ENCODE data around the gene RPL28.
A peak's percentile ranks its signal among the peaks of the same experiment; 100 is the strongest.

Gene RPL28

GRCh38 chr19:55368106-55368505 lies 17.6 kb upstream of the RPL28 start:
- Histone ChIP-seq H3K9ac (ENCODE audit: low read length) (no peak overlapping the region), H3K4me1 (ENCODE audit: control insufficient read depth, insufficient read depth, low read length) (peaks cover 29% of the 10 kb centered on the region), H3K27ac (ENCODE audit: low read depth, low read length) (no peak overlapping the region), H3K36me3 (ENCODE audit: control insufficient read depth, insufficient read depth, low read length) (no peaks in the 10 kb centered on the region), H3K9me3 (ENCODE audit: control insufficient read depth, insufficient read depth, low read depth, low read length) (no peaks in the 10 kb centered on the region), H3K27me3 (ENCODE audit: control insufficient read depth, insufficient read depth, low read length) (peaks cover 44% of the 10 kb centered on the region), H3K4me3 (ENCODE audit: low read depth, low read length) (no peak overlapping the region)

DNA sequence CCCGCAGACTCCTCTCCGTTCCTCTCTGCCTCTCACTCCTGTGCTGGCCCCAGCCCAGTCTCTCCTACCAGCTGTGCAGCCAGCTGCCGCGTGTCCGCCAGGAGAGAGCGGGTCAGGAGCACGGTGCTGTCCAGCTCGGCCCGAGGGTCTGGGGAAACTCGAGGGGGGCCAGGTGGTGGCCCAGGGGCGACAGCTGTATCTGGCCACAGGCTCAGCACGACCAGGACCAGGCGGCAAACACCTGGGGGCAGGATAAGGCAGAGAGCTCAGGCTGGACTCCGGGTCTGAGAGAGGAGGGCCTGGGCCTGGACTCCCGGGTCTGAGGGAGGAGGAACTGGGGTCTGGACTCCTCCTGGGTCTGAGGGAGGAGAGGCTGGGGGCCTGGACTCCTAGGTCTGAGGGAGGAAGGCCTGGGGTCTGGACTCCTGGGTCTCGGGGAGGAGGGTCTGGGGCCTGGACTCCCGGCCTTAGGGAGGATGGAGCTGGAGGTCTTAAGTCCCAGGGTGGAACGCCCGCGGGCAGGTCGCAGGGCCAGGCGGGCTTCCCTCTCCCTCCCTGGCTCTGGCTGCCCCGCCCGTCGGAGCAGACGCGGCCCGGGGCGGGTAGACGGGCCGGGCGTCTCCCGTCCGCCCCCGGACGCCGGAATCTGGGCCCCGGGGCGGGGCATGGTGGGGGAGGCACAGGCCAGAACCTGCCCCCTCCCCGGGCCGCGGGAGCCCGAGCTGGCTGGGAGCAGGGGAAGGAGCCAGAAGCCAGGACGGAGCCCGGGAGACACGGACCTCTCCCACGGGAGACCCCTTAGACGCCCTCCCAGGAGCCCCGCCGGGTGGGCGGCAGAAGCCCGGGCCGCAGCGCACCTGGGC lies 16.8 kb upstream of the RPL28 start:
- Histone ChIP-seq H3K9me3 (ENCODE audit: control insufficient read depth, insufficient read depth, low read depth, low read length) (no peaks in the 10 kb centered on the region), H3K4me3 (ENCODE audit: low read depth, low read length) (peak overlapping the region; percentile 54), H3K4me1 (ENCODE audit: control insufficient read depth, insufficient read depth, low read length) (peaks cover 33% of the 10 kb centered on the region), H3K36me3 (ENCODE audit: control insufficient read depth, insufficient read depth, low read length) (no peaks in the 10 kb centered on the region), H3K9ac (ENCODE audit: low read length) (no peak overlapping the region), H3K27me3 (ENCODE audit: control insufficient read depth, insufficient read depth, low read length) (peaks cover 44% of the 10 kb centered on the region), H3K27ac (ENCODE audit: low read depth, low read length) (no peak overlapping the region)

GRCh38 chr19:55369653-55370304 lies 16.0 kb upstream of the RPL28 start:
- Histone ChIP-seq H3K4me3 (ENCODE audit: low read depth, low read length) (peak overlapping the region; percentile 71), H3K9ac (ENCODE audit: low read length) (peak overlapping the region; percentile 32), H3K27me3 (ENCODE audit: control insufficient read depth, insufficient read depth, low read length) (peaks cover 44% of the 10 kb centered on the region), H3K36me3 (ENCODE audit: control insufficient read depth, insufficient read depth, low read length) (no peaks in the 10 kb centered on the region), H3K4me1 (ENCODE audit: control insufficient read depth, insufficient read depth, low read length) (peaks cover 36% of the 10 kb centered on the region), H3K9me3 (ENCODE audit: control insufficient read depth, insufficient read depth, low read depth, low read length) (no peaks in the 10 kb centered on the region), H3K27ac (ENCODE audit: low read depth, low read length) (no peak overlapping the region)

DNA sequence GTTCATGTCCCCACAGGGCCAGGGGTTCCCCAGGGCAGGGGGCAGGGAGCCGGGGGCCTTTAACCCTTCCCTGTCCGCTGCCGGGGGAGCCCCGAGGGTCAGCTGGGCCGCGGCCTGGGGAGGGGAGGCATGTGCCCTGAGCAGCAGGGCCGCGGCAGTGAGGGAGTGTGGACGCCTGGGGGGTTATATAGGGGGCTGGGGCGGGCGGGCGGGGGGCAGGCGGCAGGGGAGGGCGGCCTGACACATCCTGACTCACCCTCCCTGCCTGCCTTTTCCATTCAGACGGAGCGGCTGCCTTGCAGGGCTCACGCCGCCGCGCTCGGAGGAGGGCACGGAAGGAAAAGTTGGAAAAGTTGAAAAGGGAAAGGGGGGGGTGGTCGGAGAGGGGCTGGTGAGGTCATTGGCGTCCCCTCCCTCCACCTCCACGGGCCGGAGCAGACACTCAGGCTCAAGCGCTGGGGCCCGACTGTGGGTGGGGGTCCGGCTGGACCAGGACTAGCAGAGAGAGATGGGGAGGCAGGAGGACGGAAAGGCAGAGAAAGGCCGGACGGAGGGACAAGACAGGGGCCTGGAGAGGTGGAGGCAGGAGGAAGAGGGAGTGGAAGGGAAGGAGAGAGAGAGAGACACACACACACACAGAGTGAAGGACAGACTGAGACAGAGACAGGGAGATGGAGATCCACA lies 15.3 kb upstream of the RPL28 start, which contains the start of gene IL11:
Gene IL11 (minus strand): TSS at position 159 of the 684 bp plus-strand sequence. CDS start 153 bp downstream, at position 6.
- no peaks in the 10 kb centered on the region for H3K9me3 ChIP-seq (ENCODE audit: control insufficient read depth, insufficient read depth, low read depth, low read length)
- peak within 1 kb of the TSS; percentile 71 for H3K4me3 ChIP-seq (ENCODE audit: low read depth, low read length)
- H3K27ac ChIP-seq (ENCODE audit: low read depth, low read length) = no peak within 1 kb of the TSS
- no peaks in the 10 kb centered on the region for H3K36me3 ChIP-seq (ENCODE audit: control insufficient read depth, insufficient read depth, low read length)
- peaks cover 47% of the 10 kb centered on the region for H3K27me3 ChIP-seq (ENCODE audit: control insufficient read depth, insufficient read depth, low read length)
- peak within 1 kb of the TSS; percentile 38 for H3K9ac ChIP-seq (ENCODE audit: low read length)
- H3K4me1 ChIP-seq (ENCODE audit: control insufficient read depth, insufficient read depth, low read length) = peaks cover 38% of the 10 kb centered on the region

- peaks cover 49% of the 10 kb centered on the region for H3K27me3 ChIP-seq (ENCODE audit: control insufficient read depth, insufficient read depth, low read length)
- no peaks in the 10 kb centered on the region for H3K9me3 ChIP-seq (ENCODE audit: control insufficient read depth, insufficient read depth, low read depth, low read length)
- H3K9ac ChIP-seq (ENCODE audit: low read length) = no peak overlapping the region
- H3K36me3 ChIP-seq (ENCODE audit: control insufficient read depth, insufficient read depth, low read length) = no peaks in the 10 kb centered on the region
- H3K4me3 ChIP-seq (ENCODE audit: low read depth, low read length) = no peak overlapping the region; the same call in 1 of the 2 replicates
- H3K27ac ChIP-seq (ENCODE audit: low read depth, low read length) = no peak overlapping the region
- peaks cover 53% of the 10 kb centered on the region for H3K4me1 ChIP-seq (ENCODE audit: control insufficient read depth, insufficient read depth, low read length)
These were observed 13.2 kb upstream of the RPL28 start for GRCh38 chr19:55372316-55373081.

DNA sequence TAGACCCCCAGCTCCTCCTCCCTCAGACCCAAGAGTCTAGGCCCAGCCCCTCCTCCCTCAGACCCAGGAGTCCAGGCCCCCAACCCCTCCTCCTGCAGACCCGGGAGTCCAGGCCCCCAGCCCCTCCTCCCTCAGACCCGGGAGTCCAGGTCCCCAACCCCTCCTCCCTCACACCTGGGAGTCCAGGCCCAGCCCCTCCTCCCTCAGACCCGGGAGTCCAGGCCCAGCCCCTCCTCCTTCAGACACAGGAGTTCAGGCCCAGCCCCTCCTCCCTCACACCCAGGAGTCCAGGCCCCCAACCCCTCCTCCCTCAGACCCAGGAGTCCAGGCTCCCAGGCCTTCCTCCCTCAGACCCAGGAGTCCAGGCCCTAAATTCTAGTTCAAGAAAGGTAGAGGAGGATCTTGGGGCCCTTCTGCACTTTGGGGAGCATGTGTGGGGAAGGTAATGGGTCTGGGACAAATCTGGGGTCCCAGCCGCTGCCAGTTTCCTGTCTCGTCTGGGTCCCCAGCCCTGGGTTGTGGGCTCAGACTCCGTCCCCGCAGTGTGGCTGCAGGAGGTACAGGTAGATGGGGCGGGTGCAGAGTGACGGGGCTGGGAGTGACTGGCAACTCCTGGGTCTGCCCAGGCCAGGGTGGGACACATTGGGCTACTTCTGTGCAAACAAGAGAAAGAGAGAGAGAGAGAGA lies 12.3 kb upstream of the RPL28 start:
- H3K27ac ChIP-seq (ENCODE audit: low read depth, low read length) = no peak overlapping the region
- peaks cover 58% of the 10 kb centered on the region for H3K4me1 ChIP-seq (ENCODE audit: control insufficient read depth, insufficient read depth, low read length)
- H3K9me3 ChIP-seq (ENCODE audit: control insufficient read depth, insufficient read depth, low read depth, low read length) = no peaks in the 10 kb centered on the region
- no peaks in the 10 kb centered on the region for H3K36me3 ChIP-seq (ENCODE audit: control insufficient read depth, insufficient read depth, low read length)
- peak overlapping the region; percentile 47 for H3K9ac ChIP-seq (ENCODE audit: low read length)
- peaks cover 48% of the 10 kb centered on the region for H3K27me3 ChIP-seq (ENCODE audit: control insufficient read depth, insufficient read depth, low read length)
- H3K4me3 ChIP-seq (ENCODE audit: low read depth, low read length) = no peak overlapping the region

DNA sequence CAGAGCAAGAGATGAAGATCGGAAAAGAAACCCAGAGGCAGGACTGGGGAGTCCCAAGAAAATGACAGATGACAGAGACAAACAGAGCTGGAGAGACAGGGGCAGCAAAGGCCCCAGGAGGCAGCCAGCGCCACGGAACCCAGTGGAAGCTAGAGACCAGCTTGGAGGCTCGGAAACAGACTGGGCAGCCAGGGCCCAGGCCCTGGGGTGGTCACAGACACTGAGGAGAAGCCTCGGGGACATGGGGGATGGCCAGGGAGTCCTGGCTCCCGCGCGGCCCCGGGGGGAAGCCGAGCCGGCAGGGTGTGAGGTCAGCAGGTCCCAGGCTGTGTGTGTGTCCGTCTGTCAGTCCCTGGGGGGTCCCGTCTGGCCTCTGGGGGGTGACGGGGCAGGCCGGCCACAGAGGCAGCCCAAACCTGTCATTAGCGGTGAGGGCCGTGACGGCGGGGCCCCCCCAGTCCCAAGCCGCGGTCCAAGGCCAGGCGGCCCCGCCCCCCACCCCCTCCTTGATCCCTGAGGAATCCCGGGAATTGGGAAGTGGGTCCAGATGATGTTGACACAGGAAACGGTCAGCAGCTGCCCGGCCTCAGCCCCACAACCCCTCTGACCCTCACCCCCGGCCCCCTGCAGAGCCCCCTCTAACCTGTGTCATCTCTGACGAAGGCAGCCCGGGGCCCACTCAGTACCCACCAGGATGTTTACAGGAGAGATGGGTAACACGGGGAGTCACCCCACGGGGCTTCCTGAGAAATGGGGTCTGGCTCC lies 11.6 kb upstream of the RPL28 start:
- Histone ChIP-seq H3K27me3 (ENCODE audit: control insufficient read depth, insufficient read depth, low read length) (peaks cover 49% of the 10 kb centered on the region), H3K27ac (ENCODE audit: low read depth, low read length) (no peak overlapping the region; the same call in 1 of the 2 replicates), H3K4me1 (ENCODE audit: control insufficient read depth, insufficient read depth, low read length) (peaks cover 52% of the 10 kb centered on the region), H3K9ac (ENCODE audit: low read length) (peak overlapping the region; percentile 47), H3K4me3 (ENCODE audit: low read depth, low read length) (peak overlapping the region; percentile 42), H3K9me3 (ENCODE audit: control insufficient read depth, insufficient read depth, low read depth, low read length) (no peaks in the 10 kb centered on the region), H3K36me3 (ENCODE audit: control insufficient read depth, insufficient read depth, low read length) (no peaks in the 10 kb centered on the region)

- peaks cover 35% of the 10 kb centered on the region for H3K27me3 ChIP-seq (ENCODE audit: control insufficient read depth, insufficient read depth, low read length)
- peak within 1 kb of the TSS; percentile 60 for H3K4me3 ChIP-seq (ENCODE audit: low read depth, low read length)
- no peaks in the 10 kb centered on the region for H3K9me3 ChIP-seq (ENCODE audit: control insufficient read depth, insufficient read depth, low read depth, low read length)
- peaks cover 45% of the 10 kb centered on the region for H3K4me1 ChIP-seq (ENCODE audit: control insufficient read depth, insufficient read depth, low read length)
- H3K9ac ChIP-seq (ENCODE audit: low read length) = peak within 1 kb of the TSS; percentile 13
- H3K36me3 ChIP-seq (ENCODE audit: control insufficient read depth, insufficient read depth, low read length) = no peaks in the 10 kb centered on the region
- no peak within 1 kb of the TSS for H3K27ac ChIP-seq (ENCODE audit: low read depth, low read length)
These were observed 9.3 kb upstream of the RPL28 start, which contains the start of gene TMEM190 for GRCh38 chr19:55376241-55376933. TMEM190 (plus strand) TSS chr19:55376826; CDS start chr19:55376854, 28 bp downstream.

DNA sequence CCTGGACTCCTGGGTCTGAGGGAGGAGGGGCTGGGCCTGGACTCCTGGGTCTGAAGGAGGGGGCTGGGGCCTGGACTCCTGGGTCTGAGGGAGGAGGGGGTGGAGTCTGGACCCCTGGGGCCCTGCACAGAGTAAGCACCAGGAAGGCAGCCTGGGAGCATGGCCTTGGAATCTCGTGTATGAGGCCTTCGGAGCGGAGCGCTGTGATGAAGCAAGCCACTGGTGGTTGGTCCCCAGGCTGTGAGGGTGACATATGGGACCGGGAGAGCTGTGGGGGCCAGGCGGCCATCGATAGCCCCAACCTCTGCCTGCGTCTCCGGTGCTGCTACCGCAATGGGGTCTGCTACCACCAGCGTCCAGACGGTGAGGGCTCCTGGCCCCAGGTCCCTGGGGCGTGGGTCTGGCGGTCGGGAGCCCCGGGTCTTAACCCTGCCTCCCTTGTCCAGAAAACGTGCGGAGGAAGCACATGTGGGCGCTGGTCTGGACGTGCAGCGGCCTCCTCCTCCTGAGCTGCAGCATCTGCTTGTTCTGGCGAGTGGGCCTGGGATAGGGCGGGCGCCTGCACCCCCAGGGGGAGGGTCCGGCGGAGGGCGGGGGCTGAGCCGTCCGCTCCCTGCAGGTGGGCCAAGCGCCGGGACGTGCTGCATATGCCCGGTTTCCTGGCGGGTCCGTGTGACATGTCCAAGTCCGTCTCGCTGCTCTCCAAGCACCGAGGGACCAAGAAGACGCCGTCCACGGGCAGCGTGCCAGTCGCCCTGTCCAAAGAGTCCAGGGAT lies 8.2 kb upstream of the RPL28 start:
- H3K27ac ChIP-seq (ENCODE audit: low read depth, low read length) = no peak overlapping the region

More for the DNA sequence above, 8.2 kb upstream of the RPL28 start:
- H3K4me1 ChIP-seq (ENCODE audit: control insufficient read depth, insufficient read depth, low read length) = peaks cover 39% of the 10 kb centered on the region
- H3K36me3 ChIP-seq (ENCODE audit: control insufficient read depth, insufficient read depth, low read length) = no peaks in the 10 kb centered on the region
- H3K27me3 ChIP-seq (ENCODE audit: control insufficient read depth, insufficient read depth, low read length) = peaks cover 35% of the 10 kb centered on the region
- peak overlapping the region; percentile 60 for H3K4me3 ChIP-seq (ENCODE audit: low read depth, low read length)
- H3K9me3 ChIP-seq (ENCODE audit: control insufficient read depth, insufficient read depth, low read depth, low read length) = no peaks in the 10 kb centered on the region
- H3K9ac ChIP-seq (ENCODE audit: low read length) = peak overlapping the region; percentile 49

Data from HUES6 (cell line).